Activated naive CD4-positive, alpha-beta T cell treated with anti-CD3 and anti-CD28 coated beads, Interleukin-2, amount 50 U/mL, for 24 hours (primary cell): ENCODE measurements around the gene NPR1.
"Not testable (repeated sequence)": the region's sequence is repeated elsewhere in the genome, so short reads cannot be mapped to it uniquely, and the experiment has no call there.

Source experiments
- H3K27ac Mint-ChIP-seq: one replicate; pipeline ENCODE4 v1.8.0; 2021; ENCODE audit warnings: mild to moderate bottlenecking, mixed read lengths
- H3K27me3 Mint-ChIP-seq: one replicate; pipeline ENCODE4 v1.8.0; 2021; ENCODE audit warnings: mixed read lengths
- H3K36me3 Mint-ChIP-seq: one replicate; pipeline ENCODE4 v1.8.0; 2021; ENCODE audit warnings: mixed read lengths
- H3K4me1 Mint-ChIP-seq: one replicate; pipeline ENCODE4 v1.8.0; 2021; ENCODE audit warnings: mixed read lengths
- H3K4me3 Mint-ChIP-seq: one replicate; pipeline ENCODE4 v1.8.0; 2021; ENCODE audit warnings: mild to moderate bottlenecking, mixed read lengths
- H3K9me3 Mint-ChIP-seq: one replicate; pipeline ENCODE4 v1.8.0; 2021; ENCODE audit warnings: mixed read lengths

The NPR1 gene

DNA sequence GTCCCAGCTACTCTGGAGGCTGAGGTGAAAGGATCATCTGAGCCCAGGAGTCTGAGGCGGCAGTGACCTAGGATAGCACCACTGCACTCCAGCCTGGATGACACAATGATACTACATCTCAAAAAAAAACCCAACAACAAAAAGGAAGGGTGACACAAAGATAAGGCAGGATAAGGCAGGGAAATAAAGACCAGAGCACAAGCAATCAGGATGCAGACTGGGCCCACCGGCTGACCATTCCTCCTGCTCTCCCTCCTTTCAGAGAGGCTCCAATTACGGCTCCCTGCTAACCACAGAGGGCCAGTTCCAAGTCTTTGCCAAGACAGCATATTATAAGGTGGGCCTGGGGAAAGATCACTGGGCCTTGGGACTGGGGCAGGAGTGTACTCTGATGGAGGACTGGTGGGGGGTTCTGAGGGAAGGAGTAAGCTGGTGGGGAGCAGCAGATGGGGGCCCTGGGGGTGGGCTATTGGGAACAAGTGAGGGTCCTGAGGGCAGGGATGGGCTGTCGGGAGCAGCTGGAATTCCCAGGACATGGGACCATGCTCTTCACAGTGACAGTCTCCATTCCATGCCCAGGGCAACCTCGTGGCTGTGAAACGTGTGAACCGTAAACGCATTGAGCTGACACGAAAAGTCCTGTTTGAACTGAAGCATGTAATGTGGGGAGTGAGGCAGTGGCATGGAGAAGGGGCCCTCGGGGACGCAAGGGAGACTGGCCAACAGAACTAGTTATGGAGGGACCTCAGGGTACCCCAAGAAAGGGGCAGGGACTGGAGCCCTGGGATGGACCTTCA, 7.3 kb downstream of the NPR1 start:
- Mint-ChIP-seq H3K27ac (no peak overlapping the region), H3K27me3 (peaks cover 4% of the 10 kb centered on the region), H3K9me3 (no peaks in the 10 kb centered on the region), H3K4me3 (no peak overlapping the region), H3K36me3 (no peaks in the 10 kb centered on the region), H3K4me1 (no peaks in the 10 kb centered on the region)

DNA sequence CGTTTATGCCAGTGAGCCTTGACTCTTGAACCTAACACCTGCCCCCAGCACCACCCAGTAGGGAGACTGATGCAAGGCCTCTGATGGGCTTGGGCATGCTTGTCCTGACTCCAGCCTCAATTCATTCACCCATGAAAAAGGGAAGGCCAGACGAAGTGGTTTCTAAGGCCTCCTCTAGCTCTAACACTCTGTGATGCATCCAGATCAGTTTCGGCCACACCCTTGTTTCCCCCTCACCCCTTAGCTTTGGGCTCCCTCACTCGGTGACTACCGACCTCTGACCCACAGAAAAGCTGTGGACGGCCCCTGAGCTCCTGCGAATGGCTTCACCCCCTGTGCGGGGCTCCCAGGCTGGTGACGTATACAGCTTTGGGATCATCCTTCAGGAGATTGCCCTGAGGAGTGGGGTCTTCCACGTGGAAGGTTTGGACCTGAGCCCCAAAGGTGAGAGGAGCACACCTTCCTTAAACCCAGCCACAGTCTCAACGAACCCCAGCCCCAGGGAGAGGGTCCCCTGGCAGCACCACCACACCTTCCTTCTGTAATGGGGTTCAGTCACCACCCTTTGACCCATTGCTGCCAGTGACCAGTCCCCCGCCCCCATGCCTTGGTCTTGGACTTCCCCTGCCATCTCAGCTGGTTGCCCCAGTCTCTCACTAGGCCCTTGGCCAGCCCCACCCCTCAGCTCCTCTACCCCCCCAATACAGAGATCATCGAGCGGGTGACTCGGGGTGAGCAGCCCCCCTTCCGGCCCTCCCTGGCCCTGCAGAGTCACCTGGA, 9.0 kb downstream of the NPR1 start:
- no peak overlapping the region for H3K27ac Mint-ChIP-seq
- peaks cover 1% of the 10 kb centered on the region for H3K27me3 Mint-ChIP-seq
- H3K36me3 Mint-ChIP-seq: no peaks in the 10 kb centered on the region
- no peaks in the 10 kb centered on the region for H3K9me3 Mint-ChIP-seq
- peaks cover 6% of the 10 kb centered on the region for H3K4me1 Mint-ChIP-seq
- H3K4me3 Mint-ChIP-seq: no peak overlapping the region

DNA sequence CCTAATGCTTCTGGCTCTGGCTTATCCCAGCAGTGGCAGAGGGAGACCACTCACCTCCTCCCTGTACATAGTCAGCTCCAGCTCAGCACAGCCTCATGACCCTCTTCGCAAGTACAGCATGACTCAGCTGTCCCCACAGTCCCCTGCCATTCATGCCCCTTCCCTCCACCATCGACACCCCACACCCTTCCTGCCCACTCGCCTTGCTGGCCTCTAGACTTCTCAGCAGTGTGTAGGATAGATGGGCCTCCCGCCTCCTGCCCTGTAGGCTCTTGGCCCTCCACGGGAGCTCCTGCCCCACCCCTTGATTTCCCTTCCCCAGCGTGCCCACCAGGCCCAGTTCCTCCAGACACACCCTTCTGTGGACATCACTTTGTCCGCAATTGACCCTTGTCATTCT, 9.8 kb downstream of the NPR1 start:
- no peaks in the 10 kb centered on the region for H3K9me3 Mint-ChIP-seq
- no peak overlapping the region for H3K4me3 Mint-ChIP-seq
- no peak overlapping the region for H3K27ac Mint-ChIP-seq
- H3K4me1 Mint-ChIP-seq: peaks cover 6% of the 10 kb centered on the region
- no peaks in the 10 kb centered on the region for H3K36me3 Mint-ChIP-seq
- peaks cover 1% of the 10 kb centered on the region for H3K27me3 Mint-ChIP-seq

DNA sequence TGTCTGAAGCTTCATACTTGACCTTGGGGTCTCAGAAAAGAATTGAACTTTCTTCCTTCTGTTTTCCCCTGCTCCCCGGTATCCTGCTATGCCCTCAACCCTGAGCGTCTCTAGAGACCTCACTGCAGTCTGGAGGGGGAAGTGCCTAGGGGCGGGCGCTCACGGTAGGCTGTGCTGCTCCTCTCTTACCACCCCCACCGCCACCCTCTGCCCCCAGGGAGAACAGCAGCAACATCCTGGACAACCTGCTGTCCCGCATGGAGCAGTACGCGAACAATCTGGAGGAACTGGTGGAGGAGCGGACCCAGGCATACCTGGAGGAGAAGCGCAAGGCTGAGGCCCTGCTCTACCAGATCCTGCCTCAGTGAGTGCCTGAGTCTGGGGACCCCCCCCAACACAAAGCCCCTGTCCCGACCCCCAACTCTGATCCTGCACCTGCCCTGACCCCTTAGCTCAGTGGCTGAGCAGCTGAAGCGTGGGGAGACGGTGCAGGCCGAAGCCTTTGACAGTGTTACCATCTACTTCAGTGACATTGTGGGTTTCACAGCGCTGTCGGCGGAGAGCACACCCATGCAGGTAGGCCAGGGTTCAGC, 10.3 kb downstream of the NPR1 start:
- no peak overlapping the region for H3K27ac Mint-ChIP-seq
- H3K4me1 Mint-ChIP-seq: peaks cover 6% of the 10 kb centered on the region
- peaks cover under 1% of the 10 kb centered on the region for H3K27me3 Mint-ChIP-seq
- no peaks in the 10 kb centered on the region for H3K9me3 Mint-ChIP-seq
- H3K36me3 Mint-ChIP-seq: no peaks in the 10 kb centered on the region
- no peak overlapping the region for H3K4me3 Mint-ChIP-seq

DNA sequence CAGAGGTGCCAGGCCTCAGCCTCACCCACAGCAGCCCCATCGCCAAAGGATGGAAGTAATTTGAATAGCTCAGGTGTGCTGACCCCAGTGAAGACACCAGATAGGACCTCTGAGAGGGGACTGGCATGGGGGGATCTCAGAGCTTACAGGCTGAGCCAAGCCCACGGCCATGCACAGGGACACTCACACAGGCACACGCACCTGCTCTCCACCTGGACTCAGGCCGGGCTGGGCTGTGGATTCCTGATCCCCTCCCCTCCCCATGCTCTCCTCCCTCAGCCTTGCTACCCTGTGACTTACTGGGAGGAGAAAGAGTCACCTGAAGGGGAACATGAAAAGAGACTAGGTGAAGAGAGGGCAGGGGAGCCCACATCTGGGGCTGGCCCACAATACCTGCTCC, 15.0 kb downstream of the NPR1 start:
- no peak overlapping the region for H3K4me3 Mint-ChIP-seq
- no peak overlapping the region for H3K27ac Mint-ChIP-seq
- H3K4me1 Mint-ChIP-seq: peaks cover 6% of the 10 kb centered on the region
- H3K36me3 Mint-ChIP-seq: no peaks in the 10 kb centered on the region
- H3K27me3 Mint-ChIP-seq: no peaks in the 10 kb centered on the region
- no peaks in the 10 kb centered on the region for H3K9me3 Mint-ChIP-seq

DNA sequence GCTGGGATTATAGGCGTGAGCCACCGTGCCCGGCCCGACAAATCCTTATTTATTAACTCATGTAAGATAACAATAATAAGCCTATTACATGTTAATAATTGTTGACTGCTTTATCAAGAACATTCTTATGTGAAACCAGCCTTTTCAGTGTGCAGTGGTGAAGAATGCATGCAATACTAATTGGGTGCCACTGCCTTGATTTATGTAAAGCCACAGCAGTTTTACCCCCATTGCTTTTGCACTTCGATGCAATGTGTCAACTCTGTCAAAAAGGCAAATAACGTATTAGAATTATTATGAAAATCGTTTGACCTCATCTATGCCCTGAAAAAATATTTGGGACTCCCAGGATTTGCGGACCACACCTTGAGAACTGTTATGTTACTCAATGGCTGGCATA, 18.3 kb downstream of the NPR1 start:
- Mint-ChIP-seq H3K4me1 (no peaks in the 10 kb centered on the region), H3K36me3 (no peaks in the 10 kb centered on the region), H3K4me3 (no peak overlapping the region), H3K27me3 (no peaks in the 10 kb centered on the region), H3K9me3 (no peaks in the 10 kb centered on the region), H3K27ac (no peak overlapping the region)

DNA sequence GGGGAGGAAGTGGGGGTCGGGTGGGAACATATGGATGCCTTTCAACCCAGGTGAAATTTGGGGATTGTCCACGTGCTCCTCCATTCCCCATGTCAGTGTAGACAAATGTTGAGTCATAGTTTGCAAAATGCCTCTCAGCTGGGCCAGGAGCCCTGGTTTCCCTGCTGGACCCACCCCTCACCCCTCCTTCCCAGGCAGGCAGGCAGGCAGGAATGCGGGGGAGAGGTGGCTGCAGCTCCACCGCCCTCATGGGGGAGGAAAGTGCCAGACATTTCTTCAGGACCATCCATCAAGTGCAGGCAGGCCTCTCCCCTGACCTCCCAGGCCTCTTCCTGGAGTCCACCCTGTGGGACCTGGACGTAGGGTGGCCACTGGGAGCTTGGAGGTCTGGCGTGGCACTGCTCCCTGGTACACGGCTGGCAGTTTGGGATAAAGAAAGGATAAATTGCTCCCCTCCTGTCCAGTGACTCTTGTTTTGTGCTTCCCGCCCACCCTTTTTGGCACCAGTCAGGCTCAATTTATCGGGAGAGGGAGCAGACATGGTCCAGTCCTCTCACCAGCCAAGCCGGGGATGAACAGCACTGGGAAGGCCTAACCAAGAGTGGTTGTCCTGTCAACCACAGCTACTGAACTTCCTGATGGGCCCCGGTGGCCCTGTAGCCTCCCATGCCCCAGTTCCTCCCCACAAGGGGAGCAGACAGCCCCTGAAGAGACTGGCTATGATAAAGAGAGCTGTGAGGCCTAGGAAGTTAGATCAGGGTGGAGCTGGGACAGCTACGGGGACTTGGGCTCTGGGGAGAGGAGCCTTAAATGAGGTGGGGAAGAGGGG, 18.9 kb downstream of the NPR1 start:
- H3K4me1 Mint-ChIP-seq: no peaks in the 10 kb centered on the region
- H3K4me3 Mint-ChIP-seq: no peak overlapping the region
- no peaks in the 10 kb centered on the region for H3K9me3 Mint-ChIP-seq
- H3K27me3 Mint-ChIP-seq: no peaks in the 10 kb centered on the region
- no peak overlapping the region for H3K27ac Mint-ChIP-seq
- H3K36me3 Mint-ChIP-seq: no peaks in the 10 kb centered on the region

DNA sequence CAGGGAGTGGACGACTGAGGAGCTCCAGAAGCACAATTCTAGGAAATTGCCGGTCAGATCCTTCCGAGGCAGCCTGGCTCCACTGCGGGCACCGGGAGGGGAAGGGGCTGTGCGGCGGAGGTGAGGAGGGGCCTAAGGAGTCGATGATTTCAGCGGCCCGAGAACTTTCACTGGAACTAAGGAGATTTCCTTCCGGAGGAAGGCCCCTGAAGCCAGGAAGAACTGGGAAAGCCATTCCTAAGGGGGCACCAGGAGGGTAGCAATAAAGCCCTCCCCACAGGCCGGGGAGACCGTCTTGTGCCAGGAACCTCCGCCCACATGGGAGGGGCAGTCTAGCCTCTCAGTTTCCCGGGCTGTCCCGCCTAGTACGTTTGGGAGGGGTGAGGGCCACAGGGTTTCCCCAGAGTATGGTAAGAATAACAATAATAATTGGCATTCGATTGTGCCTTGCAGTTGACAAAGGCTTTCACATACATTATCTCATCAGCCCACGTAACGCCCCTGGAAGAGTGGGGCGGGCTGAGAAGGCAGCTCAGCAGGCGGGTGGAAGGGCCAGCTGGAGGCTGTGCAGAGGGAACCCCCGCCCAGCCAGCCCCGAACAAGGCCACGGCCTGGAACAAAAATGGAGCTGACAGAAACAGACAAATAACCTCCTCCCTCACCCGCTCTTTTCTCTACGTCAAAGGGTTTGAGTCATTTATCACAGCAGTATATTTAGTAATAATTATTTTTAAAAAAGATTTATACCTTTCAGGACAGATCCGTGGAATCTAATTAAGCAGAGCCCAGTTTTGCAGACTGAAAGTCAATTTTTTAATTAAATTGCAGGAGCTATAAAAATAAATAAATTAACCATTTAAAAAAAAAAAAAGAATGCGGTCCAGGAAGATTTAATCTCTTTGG, 19.8 kb downstream of the NPR1 start:
- Mint-ChIP-seq H3K27me3 (no peaks in the 10 kb centered on the region), H3K27ac (no peak overlapping the region), H3K4me3 (no peak overlapping the region)

DNA sequence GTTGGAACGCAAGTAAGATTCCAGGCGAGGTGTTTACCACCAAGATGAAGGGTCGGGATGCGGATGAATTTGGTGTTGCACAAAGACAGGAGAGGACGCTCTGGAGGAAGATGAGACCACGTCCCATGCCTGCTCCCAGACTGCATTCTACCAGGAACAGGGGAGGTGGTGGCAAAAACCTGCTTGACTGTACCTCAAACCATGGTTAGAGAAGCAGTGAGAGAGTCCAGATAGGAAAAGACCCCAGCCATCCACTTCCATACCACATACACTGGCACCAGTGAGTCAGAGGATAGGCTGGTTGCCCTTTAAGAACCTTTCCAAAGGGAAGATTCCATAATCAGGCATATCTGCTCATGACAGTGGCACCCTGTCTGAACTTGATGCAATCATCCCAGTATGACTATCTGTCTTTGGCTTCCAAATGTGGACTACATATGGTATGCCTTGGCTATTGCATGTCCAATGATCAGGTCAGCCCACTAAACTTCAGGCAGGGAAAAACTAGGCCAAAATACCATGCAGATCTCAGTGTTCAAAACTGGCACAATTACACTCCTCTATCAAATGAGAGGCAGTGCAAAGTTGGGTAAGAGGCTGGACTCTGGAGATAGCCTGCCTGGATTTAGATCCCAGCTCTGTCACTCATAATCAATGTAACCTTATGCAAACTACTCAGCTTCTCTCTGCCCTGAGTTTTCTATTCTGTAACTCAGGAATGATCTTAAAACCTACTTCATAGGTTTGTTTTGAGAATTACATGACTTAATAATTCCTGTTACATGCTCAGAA, 20.6 kb downstream of the NPR1 start:
- Mint-ChIP-seq H3K4me3 (no peak overlapping the region), H3K27me3 (no peaks in the 10 kb centered on the region), H3K27ac (no peak overlapping the region), H3K36me3 (no peaks in the 10 kb centered on the region), H3K4me1 (no peaks in the 10 kb centered on the region), H3K9me3 (no peaks in the 10 kb centered on the region)

More for the DNA sequence above, 19.8 kb downstream of the NPR1 start:
- H3K9me3 Mint-ChIP-seq: no peaks in the 10 kb centered on the region
- no peaks in the 10 kb centered on the region for H3K36me3 Mint-ChIP-seq
- H3K4me1 Mint-ChIP-seq: no peaks in the 10 kb centered on the region

DNA sequence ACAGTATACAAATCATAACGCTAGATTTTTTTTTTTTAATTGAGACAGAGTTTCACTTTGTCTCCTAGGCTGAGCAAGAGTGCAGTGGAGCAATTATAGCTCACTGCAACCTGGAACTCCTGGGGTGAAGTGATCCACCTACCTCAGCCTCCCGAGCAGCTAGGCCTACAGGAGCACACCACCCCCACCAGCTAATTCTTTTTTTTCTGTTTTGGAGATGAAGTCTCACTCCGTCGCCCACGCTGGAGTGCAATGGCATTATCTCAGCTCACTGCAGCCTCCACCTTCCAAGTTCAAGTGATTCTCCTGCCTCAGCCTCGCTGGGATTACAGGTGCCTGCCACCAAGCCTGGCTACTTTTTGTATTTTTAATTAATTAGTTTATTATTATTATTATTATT, 21.3 kb downstream of the NPR1 start:
- Mint-ChIP-seq H3K36me3 (no peaks in the 10 kb centered on the region), H3K4me3 (no peak overlapping the region), H3K9me3 (no peaks in the 10 kb centered on the region), H3K27ac (no peak overlapping the region), H3K4me1 (no peaks in the 10 kb centered on the region), H3K27me3 (no peaks in the 10 kb centered on the region)

DNA sequence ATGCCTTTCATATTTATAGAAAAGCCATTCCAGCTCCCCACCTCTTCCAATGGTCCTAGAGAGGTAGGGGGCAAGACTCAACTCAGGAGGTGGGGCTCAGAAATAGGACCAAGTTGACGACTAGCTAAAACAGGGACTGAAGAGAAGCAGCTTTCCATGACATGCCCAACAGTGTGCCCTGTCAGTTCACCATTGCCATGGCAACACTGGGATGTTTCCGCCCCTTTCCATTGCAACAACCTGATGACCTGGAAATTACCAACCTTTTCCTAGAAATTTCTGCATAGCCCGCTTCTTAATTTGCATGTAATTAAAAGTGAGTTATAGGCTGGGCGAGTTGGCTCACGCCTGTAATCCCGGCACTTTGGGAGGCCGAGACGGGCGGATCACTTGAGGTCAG, 27.0 kb downstream of the NPR1 start:
- H3K27ac Mint-ChIP-seq: no peak overlapping the region
- no peaks in the 10 kb centered on the region for H3K9me3 Mint-ChIP-seq
- H3K27me3 Mint-ChIP-seq: no peaks in the 10 kb centered on the region
- no peaks in the 10 kb centered on the region for H3K36me3 Mint-ChIP-seq
- no peak overlapping the region for H3K4me3 Mint-ChIP-seq
- H3K4me1 Mint-ChIP-seq: no peaks in the 10 kb centered on the region

DNA sequence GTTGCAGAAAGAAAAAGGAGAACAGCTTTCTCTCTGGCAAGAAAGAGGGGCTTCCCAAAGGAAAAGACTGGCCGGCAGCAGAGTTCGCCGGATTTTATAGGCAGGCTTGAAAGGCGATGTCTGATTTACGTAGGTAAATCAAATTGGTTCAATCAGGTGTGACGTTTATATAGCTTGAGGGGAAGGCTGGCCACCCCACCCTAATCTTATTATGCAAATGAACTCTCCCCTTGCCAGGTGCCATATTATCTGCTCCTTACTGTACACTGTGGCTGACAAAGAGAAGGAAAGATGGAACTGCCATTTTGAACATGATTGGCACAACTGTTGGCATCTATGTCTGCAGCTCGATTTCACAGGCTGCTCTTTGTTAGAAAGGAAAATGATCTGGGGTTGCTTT, 32.5 kb downstream of the NPR1 start:
- Mint-ChIP-seq H3K4me3 (no peak overlapping the region), H3K27me3 (no peaks in the 10 kb centered on the region), H3K36me3 (no peaks in the 10 kb centered on the region), H3K27ac (no peak overlapping the region), H3K9me3 (no peaks in the 10 kb centered on the region), H3K4me1 (no peaks in the 10 kb centered on the region)

DNA sequence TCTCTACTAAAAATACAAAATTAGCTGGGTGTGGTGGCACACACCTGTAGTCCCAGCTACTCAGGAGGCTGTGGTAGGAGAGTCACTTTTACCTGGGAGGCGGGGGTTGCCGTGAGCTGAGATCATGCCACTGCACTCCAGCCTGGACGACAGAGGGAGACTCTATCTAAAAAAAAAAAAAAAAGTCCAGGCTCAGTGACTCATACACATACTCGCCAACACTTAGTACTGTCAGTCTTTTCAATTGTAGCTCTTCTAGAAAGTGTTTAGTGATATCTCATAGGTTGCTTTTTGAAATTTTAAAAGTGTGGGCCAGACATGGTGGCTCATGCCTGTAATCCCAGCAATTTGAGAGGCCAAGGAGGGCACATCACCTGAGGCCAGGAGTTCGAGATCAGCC, 37.7 kb downstream of the NPR1 start:
- H3K9me3 Mint-ChIP-seq, H3K36me3 Mint-ChIP-seq, H3K27me3 Mint-ChIP-seq, H3K4me3 Mint-ChIP-seq, H3K4me1 Mint-ChIP-seq, H3K27ac Mint-ChIP-seq: not testable (repeated sequence)

DNA sequence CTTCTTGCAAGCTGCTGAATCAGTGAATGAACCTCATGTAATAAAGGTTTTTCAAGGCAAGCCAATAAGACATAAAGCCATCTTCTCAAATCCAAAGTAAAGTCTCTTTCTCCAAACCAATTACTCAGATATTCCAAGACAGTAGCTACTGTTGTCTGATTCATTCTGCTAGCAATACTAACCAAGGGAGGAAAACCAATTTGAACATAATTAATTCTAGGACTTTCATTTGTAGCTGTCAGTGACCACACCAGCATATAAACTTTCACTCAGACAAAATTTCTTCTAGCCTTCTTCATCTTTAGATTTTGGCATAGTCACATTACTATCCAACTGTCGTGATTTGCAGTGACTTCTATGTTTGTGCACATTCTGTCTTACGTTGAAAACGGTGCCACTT, 38.8 kb downstream of the NPR1 start:
- no peaks in the 10 kb centered on the region for H3K36me3 Mint-ChIP-seq
- no peak overlapping the region for H3K27ac Mint-ChIP-seq
- H3K9me3 Mint-ChIP-seq: no peaks in the 10 kb centered on the region
- no peaks in the 10 kb centered on the region for H3K4me1 Mint-ChIP-seq
- no peak overlapping the region for H3K4me3 Mint-ChIP-seq
- H3K27me3 Mint-ChIP-seq: no peaks in the 10 kb centered on the region
